ENCODE results near the gene PDE4D.
A peak's percentile ranks its signal among the peaks of the same experiment; 100 is the strongest.
"Not testable (repeated sequence)": the region's sequence is repeated elsewhere in the genome, so short reads cannot be mapped to it uniquely, and the experiment has no call there.

PDE4D gene

DNA sequence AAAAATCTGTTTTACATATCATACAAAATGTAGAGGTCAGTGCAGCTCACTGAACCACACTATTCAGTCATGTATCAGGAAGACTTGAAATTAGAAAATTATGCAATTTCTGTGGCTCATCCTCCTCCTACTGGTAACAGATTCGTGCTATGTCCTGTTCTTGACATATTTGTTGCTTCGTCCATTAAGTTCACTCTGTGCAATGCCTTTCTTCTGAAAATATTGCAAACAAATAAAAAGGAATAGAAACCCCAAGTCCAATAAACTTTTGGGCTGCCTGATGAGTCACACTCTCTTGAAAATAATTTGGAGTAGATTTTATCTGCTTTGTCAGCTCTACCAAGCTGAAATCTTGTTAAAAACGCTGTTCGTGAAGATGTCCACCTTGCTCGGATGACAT is 919.4 kb downstream of the PDE4D start:
- DNase-seq: no peak

GRCh38 chr5:58972301-58972700 is 921.2 kb downstream of the PDE4D start:
- DNase-seq: peak; percentile 4

GRCh38 chr5:58970766-58971165 is 922.8 kb downstream of the PDE4D start:
- no peak for DNase-seq

- DNase-seq: no peak
Measured at GRCh38 chr5:58969795-58970194, 923.7 kb downstream of the PDE4D start.

GRCh38 chr5:58969253-58969652 is 924.3 kb downstream of the PDE4D start:
- no peak for DNase-seq

- no peak for DNase-seq
Measured at GRCh38 chr5:58968350-58968749, 925.2 kb downstream of the PDE4D start.

GRCh38 chr5:58967597-58968281 is 925.8 kb downstream of the PDE4D start:
- DNase-seq: no peak

DNA sequence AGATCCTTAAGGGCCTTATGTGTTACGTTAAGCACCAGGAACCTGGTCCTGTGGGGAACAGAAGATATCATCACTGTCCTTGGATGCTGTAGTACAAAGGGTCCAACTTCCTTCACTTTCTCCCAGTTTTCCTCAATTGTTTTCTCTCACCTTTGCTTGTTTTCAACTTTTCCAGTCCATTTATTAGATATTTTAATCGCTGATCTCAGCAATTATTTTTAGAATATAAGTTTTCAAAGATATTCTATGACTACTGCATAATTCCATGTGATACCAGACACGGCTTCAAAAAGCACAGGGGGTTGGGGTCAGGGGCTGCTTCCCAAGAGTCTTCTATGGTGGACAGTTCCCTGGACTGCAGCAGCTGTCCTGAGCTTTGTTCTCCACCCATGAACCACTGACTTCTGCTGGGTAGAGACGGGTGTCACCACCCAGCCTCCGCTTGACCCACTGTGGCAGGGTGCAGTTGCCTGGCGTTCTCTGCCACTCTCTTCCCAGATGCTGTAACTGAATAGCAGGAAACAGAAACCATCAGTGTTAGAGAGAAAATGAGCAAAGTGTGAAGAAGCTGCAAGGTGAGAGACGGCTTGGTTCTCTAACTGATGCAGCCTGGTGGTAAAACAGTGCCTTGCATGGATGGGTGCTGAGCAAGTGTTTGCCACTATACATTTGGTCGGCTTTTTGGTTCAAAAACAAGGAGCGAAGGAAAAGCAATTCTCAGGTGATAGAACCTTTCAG is 927.7 kb downstream of the PDE4D start:
- no peak for DNase-seq

GRCh38 chr5:58963821-58964220 is 929.7 kb downstream of the PDE4D start:
- DNase-seq: no peak

DNA sequence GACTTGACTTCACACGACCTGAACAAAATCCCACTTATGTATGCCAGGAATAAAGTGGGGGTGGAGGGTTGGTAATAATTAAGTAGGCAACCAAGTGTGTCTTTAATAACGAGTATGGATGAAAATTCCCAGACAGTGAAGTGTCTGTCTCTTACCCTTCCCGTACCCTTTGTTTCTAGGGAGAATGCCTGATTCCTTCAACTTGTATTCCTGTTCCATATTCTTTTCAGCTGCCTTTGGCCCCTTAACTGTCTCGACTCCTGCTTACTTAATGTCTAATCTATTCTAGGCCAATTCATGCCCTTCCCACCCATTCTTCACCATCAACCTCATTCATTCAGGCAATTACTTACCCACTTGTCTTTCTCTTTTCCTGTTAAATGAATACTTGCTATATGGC is 930.2 kb downstream of the PDE4D start:
- no peak for DNase-seq

DNA sequence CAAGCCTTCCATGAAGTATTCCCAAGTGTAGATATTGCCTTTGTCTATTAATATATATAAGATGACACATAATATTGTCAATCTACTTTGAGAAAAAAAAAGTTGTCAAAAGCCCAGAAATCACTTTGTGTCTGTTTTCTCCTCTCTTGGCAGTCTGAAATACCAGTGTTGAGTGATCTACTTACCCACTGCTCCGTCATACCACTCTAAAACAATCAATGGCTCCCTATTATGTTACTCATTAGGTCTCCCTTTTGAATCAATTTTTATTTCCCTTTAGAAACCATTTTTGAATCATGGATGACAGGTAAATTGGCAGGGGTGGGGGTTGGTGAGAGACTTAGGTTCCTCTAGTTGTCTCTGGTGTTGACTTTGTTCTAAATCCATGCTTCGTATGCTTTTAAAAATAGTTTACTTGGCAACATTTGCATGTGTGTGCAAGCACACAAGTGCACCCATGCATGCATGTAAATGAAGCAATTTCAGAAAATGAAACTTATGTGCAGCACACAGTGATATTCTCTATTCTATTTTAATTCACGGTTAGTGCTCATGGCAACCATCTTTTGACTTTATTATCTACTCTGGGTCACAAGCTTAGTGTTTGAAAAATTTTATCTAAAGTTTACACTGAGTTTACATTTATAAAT is 931.8 kb downstream of the PDE4D start:
- no peak for DNase-seq

GRCh38 chr5:58958701-58959100 is 934.8 kb downstream of the PDE4D start:
- DNase-seq: no peak

- not testable (repeated sequence) for DNase-seq
Measured at GRCh38 chr5:58953218-58953617, 940.3 kb downstream of the PDE4D start.

GRCh38 chr5:58950224-58950623 is 943.3 kb downstream of the PDE4D start:
- DNase-seq: no peak

DNA sequence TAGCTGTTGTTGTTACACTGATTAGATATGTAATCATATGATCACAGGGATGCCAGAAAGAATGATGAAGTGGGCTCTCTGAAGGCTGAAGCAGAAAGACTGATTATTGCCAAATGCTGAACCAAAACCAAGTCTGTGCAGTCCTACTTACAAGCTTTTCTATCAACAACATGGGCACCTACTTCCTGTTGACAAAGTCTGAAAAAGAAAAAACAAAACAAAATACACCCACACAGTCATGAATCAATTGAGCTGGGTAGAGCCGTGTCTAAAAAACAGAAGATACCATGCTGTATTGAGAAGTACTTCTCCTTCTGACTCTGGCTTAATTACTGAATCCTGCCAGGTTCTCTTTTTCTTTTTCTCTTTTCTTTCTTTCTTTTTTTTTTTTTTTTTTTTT is 947.3 kb downstream of the PDE4D start:
- no peak for DNase-seq

GRCh38 chr5:58944221-58944620 is 949.3 kb downstream of the PDE4D start:
- peak; percentile 32 for DNase-seq

GRCh38 chr5:58940446-58940845 is 953.1 kb downstream of the PDE4D start:
- no peak for DNase-seq

- no peak for DNase-seq
Measured at GRCh38 chr5:58939664-58940063, 953.9 kb downstream of the PDE4D start.

DNA sequence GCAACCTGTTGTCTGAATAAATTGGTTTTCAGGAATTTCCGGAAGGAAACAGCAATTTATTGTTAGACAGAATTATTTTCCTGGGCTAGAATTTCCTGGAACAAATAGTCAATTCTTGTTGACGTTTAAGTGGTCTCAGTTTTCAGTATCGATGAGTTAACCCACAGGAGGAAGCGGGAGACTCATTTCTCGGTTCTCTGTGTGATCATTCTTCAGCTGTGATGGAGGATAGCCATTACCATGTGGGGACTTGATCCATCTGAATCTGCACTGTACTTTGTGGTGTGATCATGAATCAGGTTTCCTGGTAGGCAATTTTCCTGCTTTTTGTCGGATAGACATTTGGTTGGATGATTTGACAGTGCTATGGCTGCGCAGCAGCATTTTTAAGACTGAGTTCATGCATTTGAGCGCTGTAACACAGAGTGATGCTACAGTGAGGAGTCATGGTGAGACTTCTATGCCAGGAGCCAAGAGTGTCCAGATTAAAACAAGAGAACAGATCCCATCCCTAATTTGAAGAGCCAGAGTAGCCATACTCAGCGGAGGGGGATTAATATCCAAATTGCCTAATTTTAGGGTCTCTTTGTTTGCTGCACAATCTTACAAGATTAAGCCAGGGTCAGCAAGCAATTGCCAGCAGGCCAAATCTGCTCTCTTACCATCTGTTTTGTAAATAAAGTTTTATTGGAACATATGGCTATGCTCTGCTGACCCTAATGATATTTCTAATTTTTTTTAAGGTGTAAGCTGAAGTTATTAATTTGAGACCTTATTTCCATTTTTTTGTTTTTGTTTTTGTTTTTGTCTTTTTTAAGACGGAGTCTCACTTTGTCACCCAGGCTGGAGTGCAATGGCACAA is 954.7 kb downstream of the PDE4D start:
- DNase-seq: no peak

GRCh38 chr5:58937031-58937681 is 956.4 kb downstream of the PDE4D start:
- DNase-seq: no peak

DNA sequence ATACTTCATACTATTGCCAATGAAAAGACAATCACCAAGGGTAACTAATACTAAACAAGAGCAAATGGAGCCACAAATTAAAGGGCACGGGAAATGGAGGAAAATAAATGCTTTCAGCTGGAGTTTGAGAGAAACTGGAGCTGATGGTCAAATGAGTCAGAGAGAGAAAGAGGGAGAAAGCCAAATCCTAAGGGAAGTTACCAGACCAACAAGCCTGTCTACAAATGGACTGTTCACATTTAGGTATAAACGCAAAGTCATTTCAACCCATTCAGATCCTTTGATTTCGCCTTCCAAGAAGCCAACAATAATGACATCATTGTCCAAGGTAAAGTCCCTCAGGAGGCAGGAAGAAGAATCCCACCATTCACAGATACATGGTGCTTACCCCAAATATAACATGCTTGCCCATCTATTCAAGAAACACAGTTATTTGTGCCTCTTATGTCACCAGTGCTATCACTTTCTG is 958.9 kb downstream of the PDE4D start:
- no peak for DNase-seq

GRCh38 chr5:58933891-58934628 is 959.5 kb downstream of the PDE4D start:
- DNase-seq: no peak
